Osteoblast (primary cell): ENCODE results near the gene DPP9. TPM values are rescaled to one million over a fixed set of nuclear protein-coding genes. Genes with fewer than 3 reads are reported as not detected.
"Not testable (repeated sequence)": the region's sequence is repeated elsewhere in the genome, so short reads cannot be mapped to it uniquely, and the experiment has no call there.

Experiments used
- DNase-seq: peaks from one replicate; pipeline ENCODE4 v3.0.0; 2011; ENCODE audit warnings: low spot score, mixed read lengths; ENCODE audit not compliant: insufficient read length; ENCODE audit errors: missing footprints
- H2AFZ ChIP-seq: 2 replicates; pipeline ENCODE4 v1.6.0; 2011; ENCODE audit warnings: mild to moderate bottlenecking, low read length
- H3K27ac ChIP-seq: 2 replicates; pipeline ENCODE4 v1.5.1; 2011; ENCODE audit warnings: mild to moderate bottlenecking, low read depth, low read length, moderate library complexity
- H3K27me3 ChIP-seq: 2 replicates; pipeline ENCODE4 v1.6.0; 2012; ENCODE audit warnings: mild to moderate bottlenecking, control low read depth, inconsistent platforms, low read length, moderate library complexity; ENCODE audit not compliant: insufficient read depth
- H3K36me3 ChIP-seq: 2 replicates; pipeline ENCODE4 v1.5.1; 2011; ENCODE audit warnings: mild to moderate bottlenecking, low read length, control low read depth, moderate library complexity; ENCODE audit not compliant: insufficient read depth
- H3K4me1 ChIP-seq: 2 replicates; pipeline ENCODE4 v1.5.1; 2011; ENCODE audit warnings: mild to moderate bottlenecking, low read length, control low read depth, moderate library complexity; ENCODE audit not compliant: insufficient read depth
- H3K4me2 ChIP-seq: 2 replicates; pipeline ENCODE4 v1.6.0; 2011; ENCODE audit warnings: mild to moderate bottlenecking, low read length; ENCODE audit not compliant: insufficient read depth
- H3K4me3 ChIP-seq: fragments of 200-600 bp; sonication (generic); 3 replicates; pipeline ENCODE4 v1.5.1; 2012; ENCODE audit warnings: mild to moderate bottlenecking, low read length, inconsistent platforms; ENCODE audit not compliant: insufficient read depth
- H3K79me2 ChIP-seq: 2 replicates; pipeline ENCODE4 v1.6.0; 2012; ENCODE audit warnings: mild to moderate bottlenecking, low read length, control low read depth, inconsistent platforms; ENCODE audit not compliant: insufficient read depth
- H3K9me3 ChIP-seq: 2 replicates; pipeline ENCODE4 v1.5.1; 2011; ENCODE audit warnings: low read depth, low read length, control low read depth
- H4K20me1 ChIP-seq: 2 replicates; pipeline ENCODE4 v1.6.0; 2012; ENCODE audit warnings: mild to moderate bottlenecking, low read length, control low read depth; ENCODE audit not compliant: insufficient read depth
- total RNA-seq: library from RNA; depleted of rRNA; stranded (reverse); fragments of >200 nt; gene quantifications from 2 replicates; pipeline ENCODE4 v1.2.3, GENCODE V29; 2012
- TF ChIP-seq, protein P1 (sequence below): IDR thresholded peaks from 2 replicates; pipeline ENCODE4 v1.5.1; 2011; ENCODE audit warnings: mild to moderate bottlenecking, low read depth, low read length, moderate library complexity; ENCODE audit errors: extremely low read depth

The DPP9 gene
- total RNA-seq, 1 donor = 30.4 TPM

DNA sequence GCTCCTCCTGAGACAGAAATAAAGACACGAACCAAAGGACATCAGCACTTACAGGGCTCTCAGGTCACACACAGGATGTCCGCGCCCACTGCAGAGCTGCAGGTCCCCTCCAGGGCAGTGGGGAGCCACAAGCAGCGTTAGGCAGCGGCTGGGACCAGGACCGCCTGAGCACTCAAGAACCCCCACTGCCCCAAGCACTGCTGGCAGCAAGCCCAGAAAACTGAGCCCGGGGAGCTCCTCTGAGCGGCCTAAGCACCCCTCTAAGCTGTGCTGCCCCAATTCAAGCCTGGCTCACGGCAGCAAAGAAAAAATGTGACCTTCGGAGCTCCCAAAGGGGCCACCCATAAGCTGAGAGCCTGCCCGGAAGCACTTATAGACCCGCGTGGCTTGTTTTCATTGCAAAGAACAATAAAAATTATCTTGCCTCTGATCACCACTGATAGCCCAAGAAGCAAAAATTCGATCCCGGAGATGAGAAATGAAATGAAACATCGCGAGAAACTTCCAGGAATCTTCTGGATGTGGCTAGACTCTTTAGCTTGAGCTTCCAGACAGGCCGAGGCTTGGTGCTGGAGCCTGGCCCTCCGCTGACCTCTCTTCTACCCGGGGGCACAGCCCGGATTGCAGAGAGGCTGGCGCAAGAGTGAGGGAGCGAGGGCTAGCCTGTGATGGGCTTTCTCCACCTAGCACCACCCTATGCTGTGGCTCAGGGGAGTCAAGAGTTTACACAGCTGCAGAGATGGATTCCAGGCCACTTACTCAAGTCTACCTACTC, 6.3 kb downstream of the DPP9 start:
- peak; percentile 97 for DNase-seq
- TF ChIP-seq, protein P1, sequence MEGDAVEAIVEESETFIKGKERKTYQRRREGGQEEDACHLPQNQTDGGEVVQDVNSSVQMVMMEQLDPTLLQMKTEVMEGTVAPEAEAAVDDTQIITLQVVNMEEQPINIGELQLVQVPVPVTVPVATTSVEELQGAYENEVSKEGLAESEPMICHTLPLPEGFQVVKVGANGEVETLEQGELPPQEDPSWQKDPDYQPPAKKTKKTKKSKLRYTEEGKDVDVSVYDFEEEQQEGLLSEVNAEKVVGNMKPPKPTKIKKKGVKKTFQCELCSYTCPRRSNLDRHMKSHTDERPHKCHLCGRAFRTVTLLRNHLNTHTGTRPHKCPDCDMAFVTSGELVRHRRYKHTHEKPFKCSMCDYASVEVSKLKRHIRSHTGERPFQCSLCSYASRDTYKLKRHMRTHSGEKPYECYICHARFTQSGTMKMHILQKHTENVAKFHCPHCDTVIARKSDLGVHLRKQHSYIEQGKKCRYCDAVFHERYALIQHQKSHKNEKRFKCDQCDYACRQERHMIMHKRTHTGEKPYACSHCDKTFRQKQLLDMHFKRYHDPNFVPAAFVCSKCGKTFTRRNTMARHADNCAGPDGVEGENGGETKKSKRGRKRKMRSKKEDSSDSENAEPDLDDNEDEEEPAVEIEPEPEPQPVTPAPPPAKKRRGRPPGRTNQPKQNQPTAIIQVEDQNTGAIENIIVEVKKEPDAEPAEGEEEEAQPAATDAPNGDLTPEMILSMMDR = no peak
- H3K79me2 ChIP-seq = peaks cover 55% of the 10 kb centered on the region
- peak overlapping the region; percentile 54 for H3K4me2 ChIP-seq
- no peaks in the 10 kb centered on the region for H3K9me3 ChIP-seq
- peak overlapping the region; percentile 36 for H3K4me3 ChIP-seq
- peak overlapping the region; percentile 78 for H3K27ac ChIP-seq
- H3K4me1 ChIP-seq = peaks cover 55% of the 10 kb centered on the region
- H2AFZ ChIP-seq = no peak overlapping the region
- peaks cover 5% of the 10 kb centered on the region for H4K20me1 ChIP-seq
- H3K27me3 ChIP-seq = no peaks in the 10 kb centered on the region
- H3K36me3 ChIP-seq = peaks cover 64% of the 10 kb centered on the region

GRCh38 chr19:4715529-4716221, 8.0 kb downstream of the DPP9 start:
- DNase-seq = peak; percentile 84
- TF ChIP-seq, protein P1 = no peak
- Histone ChIP-seq H3K27ac (peak overlapping the region; percentile 51), H3K9me3 (no peaks in the 10 kb centered on the region), H3K4me3 (no peak overlapping the region), H3K27me3 (no peaks in the 10 kb centered on the region), H3K36me3 (peaks cover 70% of the 10 kb centered on the region), H3K4me1 (peaks cover 41% of the 10 kb centered on the region), H3K4me2 (no peak overlapping the region), H4K20me1 (no peaks in the 10 kb centered on the region), H3K79me2 (peaks cover 44% of the 10 kb centered on the region), H2AFZ (no peak overlapping the region)

DNA sequence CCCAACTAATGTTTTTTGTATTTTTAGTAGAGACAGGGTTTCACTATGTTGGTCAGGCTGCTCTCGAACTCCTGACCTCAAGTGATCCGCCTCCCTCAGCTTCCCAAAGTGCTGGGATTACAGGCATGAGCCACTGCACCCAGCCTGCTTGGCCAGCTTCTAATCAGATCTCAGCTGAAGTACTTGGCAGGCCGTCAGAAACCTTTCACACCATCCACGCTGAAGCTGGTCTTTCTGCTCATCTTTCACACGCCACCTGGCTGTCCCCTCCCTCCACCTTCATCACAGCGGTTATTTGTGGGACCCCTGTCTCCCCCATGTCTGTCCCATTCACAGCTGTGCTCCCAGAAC, 8.5 kb downstream of the DPP9 start:
- peaks cover 40% of the 10 kb centered on the region for H3K79me2 ChIP-seq
- H4K20me1 ChIP-seq, DNase-seq, H3K9me3 ChIP-seq, H3K4me3 ChIP-seq, H2AFZ ChIP-seq, H3K27me3 ChIP-seq, H3K4me2 ChIP-seq: not testable (repeated sequence)
- H3K36me3 ChIP-seq = peaks cover 71% of the 10 kb centered on the region
- H3K27ac ChIP-seq = peak overlapping the region; percentile 51
- peaks cover 41% of the 10 kb centered on the region for H3K4me1 ChIP-seq

DNA sequence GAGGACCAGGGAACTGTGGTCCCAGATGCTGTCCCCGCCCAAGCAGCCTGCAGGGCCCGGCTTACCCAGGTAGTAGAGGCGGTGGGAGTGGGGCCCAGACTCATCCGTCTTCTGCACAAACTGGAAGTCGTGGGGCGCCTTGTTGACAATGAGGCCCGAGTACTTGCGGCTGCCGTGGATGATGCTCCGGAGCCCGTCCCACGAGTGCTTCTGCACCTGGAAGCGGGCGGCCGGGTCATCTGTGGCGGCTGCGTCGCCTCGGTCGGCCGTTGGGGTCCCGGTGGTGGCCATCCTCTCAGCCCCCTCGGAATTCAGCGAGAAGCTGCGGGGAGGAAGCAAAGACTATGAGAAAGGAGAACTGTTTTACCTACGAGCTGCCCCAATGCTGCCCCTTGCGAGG, 9.6 kb downstream of the DPP9 start:
- Histone ChIP-seq H3K79me2 (peaks cover 34% of the 10 kb centered on the region), H3K4me1 (peaks cover 51% of the 10 kb centered on the region), H3K27ac (peak overlapping the region; percentile 80), H3K4me2 (no peak overlapping the region), H3K9me3 (no peaks in the 10 kb centered on the region), H4K20me1 (no peaks in the 10 kb centered on the region), H3K4me3 (no peak overlapping the region), H3K27me3 (no peaks in the 10 kb centered on the region), H2AFZ (no peak overlapping the region), H3K36me3 (peaks cover 69% of the 10 kb centered on the region)
- no peak for DNase-seq
- TF ChIP-seq, protein P1 = no peak
